Activated gamma-delta T cell treated with Interleukin-2 at 50 U/mL for 16 hours (primary cell): ENCODE results near the gene NCOA1.
"Not testable (repeated sequence)": the region's sequence is repeated elsewhere in the genome, so short reads cannot be mapped to it uniquely, and the experiment has no call there.

Experiments used
- DNase-seq: peaks from one replicate; pipeline ENCODE4 v3.0.0-alpha.2; 2020

The NCOA1 gene

DNA sequence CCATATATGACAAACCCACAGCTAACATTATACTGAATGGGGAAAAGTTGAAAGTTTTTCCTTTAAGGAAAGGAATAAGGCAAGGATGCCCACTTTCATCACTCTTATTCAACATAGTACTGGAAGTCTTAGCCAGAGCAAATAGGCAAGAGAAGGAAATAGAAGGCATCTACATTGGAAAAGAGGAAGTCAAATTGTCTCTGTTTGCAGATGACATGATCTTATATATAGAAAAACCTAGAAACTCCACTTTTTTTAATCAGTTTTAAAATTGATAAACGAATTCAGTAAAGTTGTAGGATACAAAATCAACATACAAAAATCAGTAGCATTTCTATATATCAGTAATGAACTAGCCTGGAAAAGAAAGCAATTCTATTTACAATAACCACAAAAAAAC lies 90.9 kb downstream of the NCOA1 start:
- not testable (repeated sequence) for DNase-seq

DNA sequence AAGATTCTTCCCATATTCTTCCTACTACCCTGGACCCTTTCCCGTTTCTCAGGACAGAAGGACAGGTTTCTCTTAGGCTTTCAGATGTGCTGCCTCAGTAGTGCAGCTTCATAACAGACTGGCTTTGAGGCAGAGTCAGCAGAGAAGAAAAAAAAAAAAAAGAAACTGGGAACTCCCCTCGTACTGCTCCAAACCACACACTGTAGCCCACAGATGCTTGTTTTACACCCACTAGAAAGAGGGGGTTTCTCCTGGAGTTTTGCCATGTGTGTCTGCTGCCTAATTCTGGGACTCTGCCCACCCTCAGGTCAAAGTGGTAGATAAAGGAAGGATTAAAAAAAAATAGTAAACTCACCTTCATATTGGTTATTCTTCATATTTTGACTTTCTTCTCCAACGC lies 95.9 kb downstream of the NCOA1 start:
- DNase-seq: no peak

DNA sequence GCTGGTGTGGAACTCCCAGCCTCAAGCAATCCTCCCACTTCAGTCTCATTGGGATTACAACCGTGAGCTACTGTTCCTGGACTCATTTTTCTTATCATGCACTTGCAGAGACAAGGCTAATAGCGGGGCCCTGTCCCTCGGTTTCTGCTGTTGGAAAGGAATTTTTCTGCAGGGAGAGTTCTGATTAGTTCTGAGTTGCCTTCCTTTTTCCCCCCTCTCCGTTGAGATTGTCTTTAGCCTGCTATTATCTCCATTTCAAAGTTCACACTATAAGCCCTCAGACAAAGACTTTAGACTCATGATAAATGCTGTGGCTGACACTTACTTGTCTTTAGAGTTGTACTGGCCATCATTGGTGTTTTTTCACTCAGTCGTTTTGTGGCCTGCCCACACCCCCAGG lies 97.2 kb downstream of the NCOA1 start:
- DNase-seq: no peak

DNA sequence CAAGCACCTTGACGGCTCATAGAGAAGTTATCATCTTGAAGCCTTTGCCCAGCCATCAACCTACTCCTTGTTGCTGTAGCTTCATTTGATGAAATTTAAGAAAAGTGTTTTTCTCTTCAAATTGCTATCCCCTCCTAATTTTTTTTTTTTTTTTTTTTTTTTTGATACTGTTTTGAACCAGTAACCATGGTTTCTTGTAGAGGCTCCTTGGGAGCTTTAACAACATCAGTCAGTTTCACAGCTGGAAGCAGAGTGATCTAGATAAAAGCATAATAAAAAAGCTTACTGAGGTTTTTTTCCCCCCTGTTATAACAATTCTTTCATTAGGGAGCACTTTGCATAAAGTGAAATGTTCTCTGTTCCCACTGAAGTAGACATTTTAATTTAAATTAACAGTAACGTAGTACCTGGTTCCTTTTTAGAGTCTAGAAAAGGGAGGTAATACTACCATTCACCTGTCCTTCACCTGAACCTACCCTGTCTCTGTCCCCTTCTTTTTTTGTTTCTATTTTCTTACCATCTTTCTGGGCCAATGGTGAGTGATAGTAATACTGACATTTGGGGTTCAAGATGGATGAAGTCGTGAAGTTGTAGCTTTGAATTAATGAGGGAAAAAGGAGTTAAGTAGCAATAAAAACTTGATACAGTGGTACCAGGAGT lies 101.5 kb downstream of the NCOA1 start:
- no peak for DNase-seq

DNA sequence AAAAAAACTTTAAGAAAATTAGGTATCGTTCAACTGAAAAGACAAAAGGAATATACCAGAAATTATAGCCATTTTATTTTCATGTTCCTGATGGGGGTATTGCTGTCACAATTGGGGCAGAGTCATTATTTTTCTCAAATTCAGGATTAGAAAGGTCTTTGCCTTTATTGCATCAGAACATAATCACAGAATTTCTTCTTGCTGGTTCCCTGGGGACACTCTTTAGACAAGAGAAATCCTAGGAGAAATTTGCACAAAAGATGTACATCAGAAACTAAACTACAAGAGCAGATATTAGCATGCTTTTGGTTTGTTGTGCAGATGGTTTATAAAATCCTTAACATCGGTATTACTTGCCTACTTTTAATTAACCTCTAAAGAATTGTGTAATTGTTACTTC lies 103.2 kb downstream of the NCOA1 start:
- no peak for DNase-seq

DNA sequence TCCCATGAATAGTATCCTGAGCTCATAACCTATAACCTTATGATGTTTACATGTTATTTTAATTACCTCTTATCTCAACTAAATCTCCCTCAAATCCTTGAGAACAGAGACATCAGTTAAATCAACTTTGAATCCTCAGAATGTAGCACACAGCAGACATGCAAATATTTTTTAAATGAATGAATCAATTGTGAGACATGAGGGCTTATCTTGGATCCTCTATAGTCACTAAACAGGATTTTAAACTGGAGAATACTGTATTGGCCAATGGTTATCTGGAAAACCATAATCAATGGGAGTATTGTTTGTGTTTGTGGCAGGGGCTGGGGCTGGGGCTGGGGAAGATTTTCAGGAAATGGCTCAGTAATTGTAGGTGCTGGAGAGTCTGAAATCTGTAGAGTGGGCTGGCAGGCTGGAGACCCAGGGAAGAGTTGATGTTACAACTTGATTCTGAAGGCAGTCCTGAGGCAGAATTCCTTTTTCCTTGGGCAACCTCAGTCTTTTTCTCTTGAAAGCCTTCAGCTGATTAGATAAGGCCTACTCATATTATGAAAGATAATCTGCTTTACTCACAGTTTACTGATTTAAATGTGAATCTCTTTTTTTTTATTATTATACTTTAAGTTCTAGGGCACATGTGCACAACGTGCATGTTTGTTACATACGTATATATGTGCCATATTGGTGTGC lies 106.3 kb downstream of the NCOA1 start:
- DNase-seq: no peak

- DNase-seq: not testable (repeated sequence)
These were observed 109.1 kb downstream of the NCOA1 start for GRCh38 chr2:24600140-24600539.

DNA sequence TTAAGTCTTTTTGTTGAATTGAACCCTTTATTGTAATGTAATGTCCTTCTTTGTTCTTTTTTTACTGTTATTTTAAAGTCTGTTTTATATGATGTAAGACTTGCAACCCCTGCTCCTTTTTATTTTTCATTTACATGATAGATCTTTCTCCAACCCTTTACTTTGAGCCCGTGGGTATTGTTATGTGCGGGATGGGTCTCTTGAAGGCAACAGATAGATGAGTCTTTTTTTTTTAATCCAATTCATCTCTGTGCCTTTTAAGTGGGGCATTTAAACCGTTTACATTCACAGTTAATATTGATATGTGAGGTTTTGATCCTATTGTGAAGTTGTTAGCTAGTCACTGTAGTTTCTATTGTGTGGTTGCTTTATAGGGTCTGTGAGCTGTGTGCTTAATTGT lies 120.6 kb downstream of the NCOA1 start:
- DNase-seq: no peak

GRCh38 chr2:24613154-24613814 lies 122.2 kb downstream of the NCOA1 start:
- peak; percentile 4 for DNase-seq

GRCh38 chr2:24616616-24617015 lies 125.6 kb downstream of the NCOA1 start:
- DNase-seq: no peak

DNA sequence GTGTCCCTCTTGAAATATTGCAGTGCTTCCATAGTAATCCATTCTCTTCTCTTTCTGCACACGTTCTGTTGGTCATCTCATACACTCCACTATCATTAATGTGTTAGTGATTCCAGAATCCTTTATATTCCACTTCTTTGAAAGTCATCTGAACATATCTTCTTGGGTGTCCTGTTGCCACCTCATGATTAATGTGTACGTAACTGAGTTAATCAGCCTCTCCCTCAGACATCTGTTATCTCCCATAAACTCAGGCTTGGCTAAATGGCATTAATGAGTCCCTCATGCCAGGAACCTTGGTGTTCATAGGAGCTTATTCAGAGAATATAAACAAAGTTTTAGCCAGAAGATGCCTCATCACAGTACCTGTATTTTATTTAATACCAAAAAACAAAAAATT lies 126.4 kb downstream of the NCOA1 start:
- DNase-seq: no peak

GRCh38 chr2:24618144-24618543 lies 127.1 kb downstream of the NCOA1 start:
- no peak for DNase-seq

GRCh38 chr2:24618680-24619079 lies 127.6 kb downstream of the NCOA1 start:
- DNase-seq: no peak

DNA sequence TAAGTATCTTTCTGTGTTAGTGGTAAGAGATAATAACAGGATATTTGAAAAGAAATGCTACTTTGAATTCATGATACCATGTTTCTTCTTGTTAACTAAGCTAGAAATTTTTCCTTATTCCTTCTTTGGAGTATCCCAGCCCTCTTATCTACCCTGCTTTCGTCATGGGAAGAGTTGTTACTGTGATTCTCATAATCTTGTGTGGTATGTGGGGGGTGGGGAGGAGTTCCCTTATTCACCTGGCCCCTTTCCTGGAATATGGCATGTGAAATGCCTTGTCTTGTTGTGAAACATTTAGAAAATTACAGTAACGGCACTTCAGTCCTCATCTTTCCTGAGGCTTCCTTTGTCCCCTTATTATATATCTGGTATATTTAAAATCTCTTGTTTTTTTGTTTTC lies 129.9 kb downstream of the NCOA1 start:
- DNase-seq: no peak

- DNase-seq: no peak
These were observed 130.9 kb downstream of the NCOA1 start for GRCh38 chr2:24621779-24622538.

DNA sequence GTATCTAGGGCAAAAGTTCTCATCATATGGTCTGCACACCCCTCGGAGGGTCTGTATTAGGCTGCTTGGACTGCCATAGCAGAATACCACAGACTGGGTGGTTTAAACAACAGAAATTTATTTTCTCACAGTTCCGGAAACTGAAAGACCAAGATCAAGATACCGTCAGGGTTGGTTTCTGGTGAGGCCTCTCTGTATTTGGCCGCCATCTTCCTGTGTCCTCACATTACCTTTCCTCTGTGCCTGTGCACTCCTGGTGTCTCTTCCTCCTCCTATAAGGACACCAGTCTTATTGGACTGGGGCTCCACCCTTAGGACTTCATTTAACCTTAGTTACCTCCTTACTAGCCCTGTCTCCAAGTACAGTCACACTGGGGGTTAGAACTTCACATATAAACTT lies 132.5 kb downstream of the NCOA1 start:
- DNase-seq: no peak

GRCh38 chr2:24625728-24626127 lies 134.7 kb downstream of the NCOA1 start:
- no peak for DNase-seq

GRCh38 chr2:24626131-24626530 lies 135.1 kb downstream of the NCOA1 start:
- DNase-seq: no peak

DNA sequence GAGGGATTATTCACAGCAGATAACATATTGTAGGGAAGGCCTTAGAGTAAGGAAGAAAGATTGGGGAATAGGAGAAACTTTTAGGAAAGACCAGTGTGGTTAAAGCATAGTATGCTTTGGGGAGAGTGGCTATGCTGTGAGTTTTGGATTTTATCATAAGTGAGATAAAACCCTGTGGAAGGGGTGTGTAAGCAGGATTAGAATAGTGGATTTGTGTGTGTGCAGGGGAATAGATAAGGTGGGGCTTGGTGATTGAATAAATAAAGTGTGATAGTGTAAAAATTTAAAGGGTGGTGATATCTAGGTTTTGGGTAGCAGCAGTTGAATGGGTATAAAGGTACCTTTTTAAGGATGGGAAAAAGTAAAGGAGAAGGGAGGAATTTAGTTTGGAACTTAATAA lies 137.7 kb downstream of the NCOA1 start:
- no peak for DNase-seq

- DNase-seq: no peak
These were observed 141.1 kb downstream of the NCOA1 start for GRCh38 chr2:24632172-24632571.

GRCh38 chr2:24635181-24635580 lies 144.1 kb downstream of the NCOA1 start:
- DNase-seq: no peak

DNA sequence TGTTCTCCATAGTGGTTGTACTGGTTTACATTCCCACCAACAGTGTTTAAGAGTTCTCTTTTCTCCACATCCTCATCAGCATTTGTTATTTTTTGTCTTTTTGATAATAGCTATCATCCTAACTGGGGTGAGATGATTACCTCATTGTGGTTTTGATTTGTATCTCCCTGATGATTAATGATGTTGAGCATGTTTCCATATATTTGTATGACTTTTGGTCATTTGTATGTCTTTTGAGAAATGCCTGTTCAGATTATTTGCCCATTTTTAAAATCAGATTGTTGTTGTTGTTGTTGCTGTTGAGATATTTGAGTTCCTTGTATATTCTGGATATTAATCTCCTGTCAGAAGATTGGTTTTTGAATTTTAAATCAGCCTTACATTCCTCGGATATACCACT lies 147.5 kb downstream of the NCOA1 start:
- no peak for DNase-seq

DNA sequence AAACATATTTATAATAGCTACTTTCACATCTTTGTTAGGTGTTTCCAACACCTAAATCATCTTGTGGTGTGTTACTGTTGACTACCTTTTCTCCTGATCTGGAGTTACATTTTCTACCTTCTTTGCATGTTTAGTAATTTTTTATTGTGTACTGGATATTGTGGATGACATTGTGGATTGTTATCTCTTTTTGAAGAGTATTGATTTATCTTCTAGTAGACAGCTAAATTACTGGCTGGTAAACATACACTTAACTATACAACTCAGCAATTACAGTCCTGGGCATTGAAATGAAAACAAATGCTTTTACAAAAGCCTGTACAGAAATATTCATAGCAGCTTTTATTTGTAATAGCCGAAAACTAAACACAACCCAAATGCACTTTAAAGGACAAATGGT lies 151.3 kb downstream of the NCOA1 start:
- no peak for DNase-seq

GRCh38 chr2:24643051-24643450 lies 152.0 kb downstream of the NCOA1 start:
- no peak for DNase-seq
